ENCODE data around the gene HSD17B4. TPM values are rescaled to one million over a fixed set of nuclear protein-coding genes. Genes with fewer than 3 reads are reported as not detected.

The HSD17B4 gene
- total RNA-seq (ENCODE audit: low replicate concordance), result 184 and 204 TPM in 2 replicates
- long read RNA-seq, transcript HSD17B4-201 (24 exons, 2,685 nt), result major isoform, 519 of 610 reads
- long read RNA-seq, partial matches to known transcripts, result 21 of 610 reads
- long read RNA-seq, other reads (novel, unspliced or antisense), result 65 of 610 reads

- DNase-seq (ENCODE audit: extremely low spot score, unreplicated experiment), result peak; percentile 85
- Mint-ChIP-seq H3K36me3 (peaks cover 8% of the 10 kb centered on the region), H3K4me1 (ENCODE audit: unreplicated experiment) (peaks cover 10% of the 10 kb centered on the region), H3K27ac (peak within 1 kb of the TSS; percentile 79), H3K9me3 (peaks cover 10% of the 10 kb centered on the region), H3K4me3 (peak within 1 kb of the TSS; percentile 97), H3K27me3 (no peaks in the 10 kb centered on the region)
- TF ChIP-seq CTCF (conservative IDR thresholded peaks at IDR 0.05), result no peak
These were observed at the start of gene HSD17B4 for GRCh38 chr5:119452373-119453039. Gene HSD17B4 (plus strand): TSS chr5:119452497. CDS start chr5:119452576, 79 bp downstream.

GRCh38 chr5:119402555-119402954, 49.7 kb upstream of the HSD17B4 start:
- Mint-ChIP-seq H3K36me3 (no peaks in the 10 kb centered on the region), H3K4me3 (no peak overlapping the region), H3K27me3 (peaks cover 3% of the 10 kb centered on the region), H3K9me3 (no peaks in the 10 kb centered on the region), H3K27ac (no peak overlapping the region), H3K4me1 (ENCODE audit: unreplicated experiment) (no peaks in the 10 kb centered on the region)
- no peak for DNase-seq (ENCODE audit: extremely low spot score, unreplicated experiment)
- TF ChIP-seq CTCF (conservative IDR thresholded peaks at IDR 0.05), result no peak

- H3K27ac Mint-ChIP-seq, result no peak overlapping the region
- no peak for TF ChIP-seq CTCF (conservative IDR thresholded peaks at IDR 0.05)
- DNase-seq (ENCODE audit: extremely low spot score, unreplicated experiment), result no peak
- H3K4me3 Mint-ChIP-seq, result no peak overlapping the region
- no peaks in the 10 kb centered on the region for H3K4me1 Mint-ChIP-seq (ENCODE audit: unreplicated experiment)
- peaks cover 3% of the 10 kb centered on the region for H3K27me3 Mint-ChIP-seq
- no peaks in the 10 kb centered on the region for H3K9me3 Mint-ChIP-seq
- no peaks in the 10 kb centered on the region for H3K36me3 Mint-ChIP-seq
These were observed 48.3 kb upstream of the HSD17B4 start for GRCh38 chr5:119404033-119404432.

GRCh38 chr5:119405419-119405818, 46.9 kb upstream of the HSD17B4 start:
- H3K36me3 Mint-ChIP-seq, result no peaks in the 10 kb centered on the region
- H3K9me3 Mint-ChIP-seq, result no peaks in the 10 kb centered on the region
- no peaks in the 10 kb centered on the region for H3K4me1 Mint-ChIP-seq (ENCODE audit: unreplicated experiment)
- no peak for TF ChIP-seq CTCF (conservative IDR thresholded peaks at IDR 0.05)
- no peak overlapping the region for H3K4me3 Mint-ChIP-seq
- H3K27me3 Mint-ChIP-seq, result peaks cover 3% of the 10 kb centered on the region
- H3K27ac Mint-ChIP-seq, result no peak overlapping the region
- no peak for DNase-seq (ENCODE audit: extremely low spot score, unreplicated experiment)

- TF ChIP-seq CTCF (conservative IDR thresholded peaks at IDR 0.05), result no peak
- peaks cover 7% of the 10 kb centered on the region for H3K4me1 Mint-ChIP-seq (ENCODE audit: unreplicated experiment)
- no peak overlapping the region for H3K27ac Mint-ChIP-seq
- no peaks in the 10 kb centered on the region for H3K9me3 Mint-ChIP-seq
- H3K27me3 Mint-ChIP-seq, result peaks cover 3% of the 10 kb centered on the region
- no peak overlapping the region for H3K4me3 Mint-ChIP-seq
- DNase-seq (ENCODE audit: extremely low spot score, unreplicated experiment), result no peak
- no peaks in the 10 kb centered on the region for H3K36me3 Mint-ChIP-seq
These were observed 45.7 kb upstream of the HSD17B4 start for GRCh38 chr5:119406551-119407110.
